GM19395 (cell line): ENCODE data around the gene DLX2.
A peak's percentile ranks its signal among the peaks of the same experiment; 100 is the strongest.

Experiments used
- ATAC-seq: cut with Tn5 transposase; IDR thresholded peaks from one replicate; pipeline ENCODE4 v1.9.1; 2021; ENCODE audit warnings: mild to moderate bottlenecking, moderate library complexity; ENCODE audit not compliant: unreplicated experiment

DLX2 gene

DNA sequence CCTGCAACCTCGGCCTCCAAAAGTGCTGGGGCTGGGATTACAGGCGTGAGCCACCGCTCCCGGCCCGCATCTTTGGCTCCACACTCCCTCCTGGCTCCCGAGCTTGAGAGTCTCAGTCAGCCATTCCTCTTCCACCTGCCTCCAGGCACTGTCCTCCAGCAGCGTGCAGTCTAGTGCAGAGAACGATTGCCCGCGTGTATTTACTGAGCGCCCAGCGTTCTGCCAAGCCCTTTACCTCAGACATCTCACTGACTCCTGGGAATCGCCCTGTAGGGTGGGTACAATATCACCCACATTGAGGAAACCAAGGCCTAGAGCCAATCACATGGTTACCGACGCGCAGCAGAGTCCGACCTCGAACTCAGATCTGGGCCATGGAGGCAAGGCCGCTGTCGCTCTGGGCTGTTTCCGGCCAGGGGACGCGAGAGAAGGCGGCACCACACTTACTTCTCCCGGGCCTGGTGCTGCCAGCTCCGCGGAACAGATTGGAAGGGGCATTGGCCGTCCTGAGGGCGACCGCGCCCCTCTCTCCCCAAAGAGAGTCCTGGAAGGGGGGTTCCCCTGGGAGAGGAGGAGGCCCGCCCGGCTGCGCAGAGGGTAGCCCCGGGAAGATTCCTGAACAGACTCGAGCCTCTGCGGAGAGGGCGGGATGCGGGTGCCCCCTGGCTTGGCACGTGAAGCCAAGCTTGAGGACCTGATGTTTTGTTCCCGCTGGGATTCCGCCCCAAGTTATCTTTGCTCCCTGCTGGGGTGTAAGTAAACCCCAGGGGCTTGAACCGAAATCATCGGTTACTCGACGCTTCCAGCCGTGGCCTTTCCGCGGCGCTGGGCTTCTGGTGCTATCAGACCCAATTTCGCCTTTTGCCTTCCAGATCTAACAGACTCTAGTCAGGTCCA is 5.2 kb upstream of the DLX2 start:
- no peak for ATAC-seq

DNA sequence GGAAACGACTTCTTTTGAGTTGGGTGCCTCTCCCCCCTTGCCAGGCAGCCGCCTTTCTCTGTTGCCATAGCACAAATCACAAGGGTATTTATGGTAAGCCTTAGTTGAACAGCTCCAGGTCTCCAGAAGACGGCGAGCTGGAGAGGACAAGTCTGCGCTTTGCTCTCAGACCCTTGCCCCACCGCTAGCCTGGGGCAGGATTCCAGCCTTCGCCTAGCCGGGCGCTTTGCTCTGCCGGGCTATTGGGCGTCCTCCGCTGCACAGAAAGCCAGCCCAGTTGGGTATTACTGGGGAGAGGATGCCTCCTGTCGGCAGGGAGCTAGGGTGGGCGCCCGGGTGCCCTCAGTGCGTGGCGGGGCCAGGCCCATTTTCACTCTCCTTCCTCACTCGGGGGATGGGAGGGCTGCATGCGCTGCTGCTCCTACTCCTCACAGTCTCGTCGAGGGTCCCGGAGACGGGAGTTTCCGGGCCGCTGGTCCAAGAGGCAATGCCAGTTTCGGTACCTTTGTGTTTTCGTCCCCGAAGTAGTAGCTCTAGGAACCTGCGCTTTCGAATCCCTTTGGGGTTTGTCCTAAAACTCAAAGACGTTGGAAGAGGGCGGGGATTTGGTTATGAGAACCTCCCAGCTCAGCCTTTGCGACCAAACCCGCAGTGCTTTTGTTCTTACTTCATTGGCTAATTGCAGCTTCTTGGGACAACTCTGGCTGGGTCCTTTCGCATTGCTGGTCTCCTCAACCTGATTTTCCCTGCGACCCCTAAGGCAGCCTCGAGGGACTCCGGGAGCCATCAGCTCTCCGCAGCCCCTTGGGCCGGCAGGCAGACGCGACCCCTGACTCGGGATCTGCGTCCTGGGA is 3.6 kb upstream of the DLX2 start:
- no peak for ATAC-seq

DNA sequence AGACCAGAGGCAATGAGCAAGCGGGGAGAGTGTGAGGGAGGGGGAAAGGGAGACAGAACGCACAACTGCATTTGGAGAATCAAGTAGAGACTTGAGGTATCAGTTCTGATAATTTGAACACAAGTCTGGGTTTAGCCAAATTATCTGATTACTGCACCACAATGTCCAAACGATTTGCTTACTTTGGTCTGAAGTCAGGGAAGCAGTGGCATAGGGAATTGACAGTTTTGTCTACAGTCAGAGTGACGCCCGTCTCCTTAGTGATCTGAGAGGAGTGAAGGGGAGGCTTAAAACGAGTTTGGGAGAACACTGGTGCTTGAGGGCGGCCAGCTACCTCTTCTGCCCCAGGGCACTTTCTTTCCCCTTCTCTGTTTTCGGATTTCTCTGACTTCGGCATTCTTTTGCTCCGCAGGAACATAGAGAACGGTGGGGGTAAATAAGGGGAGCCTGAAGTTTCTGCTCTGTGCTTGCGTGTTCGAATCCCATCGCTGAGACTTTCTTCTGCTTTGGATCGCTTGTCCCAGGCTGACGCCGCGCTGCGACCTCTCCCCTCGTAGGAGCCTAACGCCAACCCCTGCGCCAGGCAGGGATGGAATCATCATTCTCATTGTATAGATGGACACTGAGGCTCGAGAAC is 2.9 kb upstream of the DLX2 start:
- ATAC-seq = no peak

DNA sequence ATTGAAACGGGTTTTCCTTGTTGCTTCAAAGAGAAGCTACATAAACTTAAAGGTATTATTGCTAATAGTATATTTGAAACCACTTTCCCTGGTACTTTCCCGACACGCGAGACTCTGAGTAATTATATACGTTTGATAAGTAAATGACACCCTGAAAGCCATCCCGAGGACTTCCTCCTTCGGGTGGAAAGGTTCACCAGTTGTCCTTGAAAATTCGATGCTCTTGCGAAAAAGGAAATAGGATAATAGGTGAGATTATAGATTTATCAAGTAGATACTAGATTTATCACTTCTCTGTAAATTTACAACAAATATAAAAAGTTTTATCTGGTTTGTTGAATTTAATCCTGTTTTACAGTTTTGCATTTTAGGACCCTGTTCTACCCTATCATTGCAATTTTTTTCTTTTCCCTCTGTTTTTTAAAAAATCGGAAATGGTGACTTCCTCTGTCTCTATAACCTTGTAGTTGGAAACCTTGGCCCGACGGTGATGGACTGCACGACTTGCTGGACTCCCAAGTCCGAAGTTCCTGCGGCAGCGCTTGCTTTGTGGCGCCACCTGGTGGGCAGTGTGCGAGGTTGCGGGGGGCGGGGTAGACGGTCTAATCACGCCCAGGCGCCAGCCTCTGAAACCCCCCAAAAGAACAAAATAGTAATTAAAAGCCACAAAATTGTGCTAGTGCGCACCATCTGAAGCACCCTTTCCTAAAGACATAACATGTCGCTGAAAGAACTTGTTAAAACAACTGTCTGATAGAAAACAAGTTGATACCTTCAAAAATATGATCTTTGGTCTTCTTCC is 972 bp upstream of the DLX2 start:
- ATAC-seq = no peak

DNA sequence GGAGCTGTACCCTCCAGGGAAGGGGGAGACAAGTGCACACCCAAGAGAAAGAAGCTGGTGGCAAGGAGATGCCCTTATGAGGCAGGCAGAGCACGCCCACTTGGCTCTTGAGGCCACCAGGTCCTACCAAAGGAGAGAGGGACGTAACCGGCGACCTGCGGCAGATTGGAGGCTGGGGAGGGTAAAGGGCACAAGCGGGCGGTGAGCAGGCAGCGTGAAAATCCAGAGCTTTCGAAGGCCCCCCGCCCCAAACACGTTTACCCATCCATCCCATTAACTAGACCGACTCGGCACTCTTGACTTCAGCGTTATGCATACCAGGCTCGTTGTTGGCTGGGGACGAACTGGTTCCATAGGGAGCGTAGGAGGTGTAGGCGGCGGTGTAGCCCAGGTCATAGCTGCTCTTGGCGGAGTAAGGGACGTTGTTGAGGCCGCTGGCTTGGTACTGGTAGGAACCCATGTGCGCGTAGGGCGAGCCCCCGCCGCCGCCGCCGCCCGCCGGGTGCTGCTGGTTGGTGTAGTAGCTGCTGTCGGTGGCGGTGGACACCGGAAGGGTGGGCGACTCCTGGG is 794 bp downstream of the DLX2 start:
- ATAC-seq = no peak

DNA sequence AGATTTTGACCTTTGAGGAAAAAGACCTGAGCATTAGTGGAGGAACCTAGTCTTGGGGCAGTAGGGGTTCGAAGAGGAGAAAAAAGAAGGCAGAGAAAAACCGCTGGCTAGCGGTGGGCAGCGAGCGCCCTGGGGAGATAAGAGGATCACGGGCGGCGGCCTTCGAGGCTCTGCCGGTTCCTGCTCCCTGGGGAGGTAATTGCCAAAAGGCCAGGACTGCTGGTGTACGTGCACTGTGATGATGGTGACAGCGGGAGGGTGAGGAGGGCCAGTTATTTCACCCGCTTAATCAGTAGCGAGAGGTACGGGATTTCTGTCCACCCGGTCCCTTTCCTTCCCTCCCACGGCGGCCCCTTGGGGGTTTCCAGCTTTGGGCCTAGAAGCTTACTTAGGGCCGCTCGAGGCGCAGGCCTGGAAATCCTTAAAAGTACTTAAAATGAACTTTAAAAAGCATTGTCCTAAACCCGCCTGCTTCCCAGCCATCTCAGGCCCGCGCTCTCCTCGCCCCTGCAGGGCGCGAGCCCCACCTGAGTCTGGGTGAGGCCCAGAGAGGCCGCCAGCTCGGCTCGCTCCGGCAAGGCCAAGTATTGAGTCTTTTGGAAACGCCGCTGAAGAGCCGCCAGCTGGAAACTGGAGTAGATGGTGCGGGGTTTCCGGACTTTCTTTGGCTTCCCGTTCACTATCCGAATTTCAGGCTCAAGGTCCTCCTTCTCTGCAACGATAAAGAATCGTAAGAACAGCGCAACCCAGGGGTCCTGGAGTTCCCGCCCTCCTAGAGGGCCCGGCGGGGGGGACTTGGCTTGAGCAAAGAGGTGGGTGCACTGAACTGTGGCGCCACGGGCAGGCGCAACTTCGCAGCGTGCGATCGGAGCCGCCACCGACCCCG is 1.5 kb downstream of the DLX2 start:
- ATAC-seq = no peak

DNA sequence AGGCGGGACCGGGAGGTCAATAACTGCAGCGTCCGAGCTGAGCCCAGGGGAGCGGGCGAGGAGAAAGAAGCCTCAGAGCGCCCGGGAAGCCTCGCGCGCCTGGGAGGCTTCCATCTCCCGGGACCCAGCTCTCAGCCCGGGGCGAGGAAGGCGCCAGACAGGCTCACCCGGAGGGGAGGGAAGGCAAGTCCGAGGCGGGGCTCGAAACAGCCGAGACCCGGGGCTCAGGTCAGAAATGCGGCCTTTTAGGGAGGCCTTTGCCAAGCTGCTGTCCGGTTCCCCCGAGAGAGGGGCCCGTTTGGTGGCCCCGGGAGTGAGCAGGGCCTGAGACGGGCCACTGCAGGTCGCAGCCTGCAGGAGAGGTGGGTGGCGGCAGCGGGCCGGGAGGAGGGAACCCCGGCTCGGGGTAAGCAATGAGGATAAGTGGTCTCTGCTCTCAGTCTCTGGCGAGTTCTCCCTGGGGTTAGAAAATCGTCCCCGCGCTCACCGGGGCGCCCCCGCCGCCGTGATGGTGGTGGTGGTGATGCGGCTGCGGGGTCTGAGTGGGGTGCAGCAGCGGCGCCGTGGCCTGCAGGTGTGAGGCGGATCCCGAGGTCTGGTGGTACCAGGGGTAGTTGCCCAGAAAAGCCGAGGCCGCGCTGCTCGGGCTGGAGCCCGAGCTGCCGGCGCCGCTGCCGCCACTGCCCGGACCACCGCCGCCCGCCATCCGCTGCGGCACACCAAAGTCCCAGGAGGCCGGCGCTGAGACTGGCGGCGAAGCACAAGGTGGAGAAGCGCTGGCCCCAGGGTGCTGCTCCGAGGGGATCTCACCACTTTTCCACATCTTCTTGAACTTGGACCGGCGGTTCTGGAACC is 2.4 kb downstream of the DLX2 start:
- ATAC-seq = no peak

DNA sequence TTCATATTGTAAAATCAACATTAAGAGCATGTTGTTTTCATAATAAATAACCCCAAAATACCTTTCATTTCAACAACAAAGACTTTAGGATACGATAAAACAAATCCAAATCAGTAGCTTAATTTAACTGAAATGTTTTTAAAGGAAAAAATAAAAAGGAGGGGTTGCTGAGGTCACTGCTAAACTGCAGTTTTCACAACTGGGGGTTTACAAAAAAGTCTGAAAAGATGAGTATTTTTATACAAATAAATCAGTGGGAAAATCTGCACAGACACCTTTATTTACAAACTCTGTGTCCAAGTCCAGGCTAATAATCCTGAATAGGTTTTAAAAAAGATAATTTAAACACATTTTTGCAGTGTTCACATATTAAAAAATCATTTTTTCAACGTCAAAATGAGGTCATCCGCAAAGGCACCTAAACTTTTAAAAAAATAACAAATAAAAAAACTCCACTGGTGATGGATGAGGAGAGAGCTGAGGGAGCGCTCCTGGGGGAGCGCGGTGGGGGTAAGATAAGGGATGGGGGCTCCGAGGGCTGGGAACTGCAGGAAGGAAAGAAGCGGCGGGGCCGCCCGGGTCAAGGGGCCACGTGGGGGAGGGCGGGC is 3.1 kb downstream of the DLX2 start:
- no peak for ATAC-seq

DNA sequence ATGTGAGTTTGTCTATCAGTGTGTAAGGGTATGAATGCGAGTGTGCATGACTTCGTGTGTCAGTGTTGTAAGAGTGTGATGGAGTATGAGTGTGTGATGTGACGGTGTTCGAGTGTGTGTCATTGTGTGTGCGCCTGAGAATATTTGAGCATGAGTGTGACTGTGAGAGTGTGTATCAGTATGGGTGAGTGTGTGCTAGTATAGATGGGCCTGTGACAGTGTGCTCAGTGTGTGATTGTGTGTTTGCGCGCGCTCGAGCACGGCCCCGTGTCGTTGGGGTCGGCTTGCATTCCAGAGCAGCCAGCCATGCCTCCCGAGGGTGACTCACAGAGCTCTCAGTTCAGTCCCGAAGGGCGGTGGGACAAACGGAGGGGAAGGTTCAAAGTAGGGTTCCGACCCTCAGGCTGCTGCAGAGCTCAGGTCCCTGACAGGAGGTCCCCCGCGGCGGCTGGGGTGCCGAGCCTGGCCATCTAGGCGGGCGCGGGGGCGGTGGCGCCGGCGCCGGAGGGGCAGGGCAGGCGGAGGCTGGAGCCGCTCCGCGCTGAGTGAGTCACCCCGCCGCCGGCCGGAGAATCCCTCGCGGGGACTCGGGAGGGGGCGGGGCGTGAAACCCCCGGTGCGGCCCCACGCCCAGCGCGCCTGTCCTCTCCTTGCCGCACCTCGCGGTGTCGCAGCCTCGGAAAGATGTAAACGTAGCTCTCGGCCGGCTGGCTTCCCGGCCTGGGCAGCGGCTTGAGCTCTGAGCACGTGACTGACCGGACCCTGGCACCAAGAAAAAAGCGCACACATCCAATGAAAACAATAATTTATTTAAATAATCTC is 3.8 kb downstream of the DLX2 start:
- ATAC-seq = no peak

DNA sequence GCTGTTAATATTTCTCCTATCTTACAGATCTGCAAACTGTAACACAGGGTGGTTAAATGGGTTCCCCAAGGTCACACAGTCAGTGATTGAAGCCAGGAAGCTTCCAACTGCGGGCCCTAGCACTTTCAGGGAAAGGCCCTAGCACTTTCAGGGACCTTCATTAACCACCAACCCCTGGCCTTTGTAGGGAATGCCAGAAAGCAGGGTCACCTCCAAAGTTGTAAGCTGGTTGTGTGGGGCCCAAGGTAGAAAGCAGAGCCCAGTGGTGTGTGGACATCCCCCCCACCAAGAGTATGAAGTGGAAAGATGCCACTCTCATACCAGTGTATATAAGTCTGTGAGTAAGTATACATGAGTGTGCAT is 4.4 kb downstream of the DLX2 start:
- no peak for ATAC-seq

DNA sequence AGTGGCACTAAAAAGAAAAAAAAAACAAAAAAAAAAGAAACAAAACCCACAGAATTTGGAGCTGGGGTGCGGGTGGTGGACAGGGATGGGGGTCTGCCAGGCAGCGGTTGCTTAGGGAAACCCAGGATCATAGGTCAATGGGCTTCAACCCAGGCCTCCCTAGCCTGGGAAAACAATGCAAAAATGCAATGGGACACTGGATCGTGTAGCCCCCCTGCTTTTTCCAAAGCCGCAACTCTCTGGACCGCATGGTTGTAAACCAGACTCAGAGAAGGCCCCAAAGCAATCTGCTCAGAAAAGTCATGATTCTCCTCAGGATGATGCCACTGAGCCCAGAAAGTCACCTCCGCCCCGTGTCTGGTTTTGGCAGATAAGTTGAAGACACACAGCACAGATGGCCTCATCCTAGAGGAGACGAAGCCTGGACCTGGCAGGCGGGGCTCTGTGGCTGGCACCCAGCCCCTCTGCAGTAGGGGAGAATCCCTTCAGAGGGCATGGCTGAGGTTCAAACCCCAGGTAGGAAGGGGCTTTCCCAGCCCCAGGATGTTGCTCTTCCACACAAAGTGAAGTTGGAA is 5.1 kb downstream of the DLX2 start:
- ATAC-seq = no peak

DNA sequence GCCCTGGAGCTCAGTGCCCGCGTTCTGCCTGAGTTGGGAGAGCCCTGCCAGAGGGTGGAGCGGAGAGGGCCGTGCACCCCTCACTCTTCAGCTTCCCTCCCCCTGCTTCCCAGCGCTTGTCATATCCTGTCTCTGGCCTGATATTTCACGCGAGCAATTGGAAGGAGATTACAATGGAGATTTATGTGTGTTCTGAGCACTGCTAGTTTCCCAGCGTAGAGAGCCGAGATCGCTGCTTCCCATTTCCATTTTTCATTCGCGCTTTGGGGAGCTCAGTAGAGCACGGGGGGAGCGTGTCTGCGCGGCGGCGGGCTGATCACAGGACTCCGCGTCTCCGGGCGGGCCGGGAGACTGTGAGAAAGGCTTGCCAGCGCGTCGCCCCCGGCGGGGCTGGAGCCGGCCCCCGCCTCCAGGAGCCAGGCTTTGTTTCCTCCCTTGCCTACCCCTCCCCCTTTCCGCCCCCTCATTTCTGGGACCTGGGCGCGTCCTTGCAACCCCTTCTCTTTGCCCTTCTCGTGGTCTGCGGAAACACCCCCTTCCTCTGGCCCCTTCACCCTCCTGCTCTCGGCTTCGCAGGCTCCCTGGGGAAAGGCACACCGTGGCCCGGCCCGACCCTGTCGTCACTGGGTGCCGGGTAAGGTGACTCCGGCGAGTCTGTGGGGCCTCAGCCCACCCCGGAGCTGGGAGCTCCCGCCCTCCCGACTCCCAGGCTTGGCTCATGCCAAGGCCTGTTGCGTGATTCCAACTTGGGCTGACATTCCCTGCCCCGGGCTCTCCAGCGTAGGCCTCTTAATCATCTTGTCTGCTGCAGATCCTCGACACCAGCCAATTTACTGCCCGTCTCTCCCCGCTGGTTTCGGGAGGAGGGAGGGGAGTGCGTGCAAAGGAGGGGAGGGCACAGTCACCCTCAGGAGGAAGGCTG is 5.8 kb downstream of the DLX2 start:
- ATAC-seq = no peak

DNA sequence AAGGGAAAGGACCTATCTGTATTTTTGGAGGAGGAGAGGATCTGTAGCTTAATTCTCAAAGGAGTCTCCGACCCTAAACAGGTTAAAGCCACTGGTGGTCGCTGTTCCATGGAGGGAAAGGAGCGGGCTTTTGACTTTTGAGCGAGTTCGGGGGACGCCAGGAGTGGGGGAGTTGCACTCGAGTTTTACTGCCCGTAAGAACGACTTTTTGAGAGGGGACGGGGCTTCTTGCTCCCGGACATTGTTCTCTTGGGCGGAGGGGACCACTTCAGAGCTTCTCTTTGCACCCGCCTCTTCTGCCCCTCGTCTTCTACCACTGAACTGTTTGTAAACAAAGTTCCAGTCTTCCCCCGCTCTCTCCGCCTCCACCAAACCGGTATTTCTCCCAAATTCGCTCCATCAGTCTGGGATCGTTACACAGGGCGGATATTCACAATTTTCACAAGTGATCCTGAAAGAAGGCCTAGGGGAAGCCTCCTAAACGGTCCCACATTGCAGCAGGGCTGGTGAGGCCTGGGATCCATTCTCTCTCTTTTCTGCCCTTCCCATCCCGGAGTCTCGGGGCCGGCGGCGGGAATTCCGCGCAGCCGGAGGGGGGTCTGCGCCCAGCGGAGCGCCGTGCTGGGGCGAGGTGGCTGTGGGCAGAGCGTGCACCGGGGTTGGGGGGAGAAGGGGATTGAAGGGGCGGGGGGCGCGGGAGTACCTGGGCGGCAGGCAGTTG is 6.6 kb downstream of the DLX2 start:
- no peak for ATAC-seq

DNA sequence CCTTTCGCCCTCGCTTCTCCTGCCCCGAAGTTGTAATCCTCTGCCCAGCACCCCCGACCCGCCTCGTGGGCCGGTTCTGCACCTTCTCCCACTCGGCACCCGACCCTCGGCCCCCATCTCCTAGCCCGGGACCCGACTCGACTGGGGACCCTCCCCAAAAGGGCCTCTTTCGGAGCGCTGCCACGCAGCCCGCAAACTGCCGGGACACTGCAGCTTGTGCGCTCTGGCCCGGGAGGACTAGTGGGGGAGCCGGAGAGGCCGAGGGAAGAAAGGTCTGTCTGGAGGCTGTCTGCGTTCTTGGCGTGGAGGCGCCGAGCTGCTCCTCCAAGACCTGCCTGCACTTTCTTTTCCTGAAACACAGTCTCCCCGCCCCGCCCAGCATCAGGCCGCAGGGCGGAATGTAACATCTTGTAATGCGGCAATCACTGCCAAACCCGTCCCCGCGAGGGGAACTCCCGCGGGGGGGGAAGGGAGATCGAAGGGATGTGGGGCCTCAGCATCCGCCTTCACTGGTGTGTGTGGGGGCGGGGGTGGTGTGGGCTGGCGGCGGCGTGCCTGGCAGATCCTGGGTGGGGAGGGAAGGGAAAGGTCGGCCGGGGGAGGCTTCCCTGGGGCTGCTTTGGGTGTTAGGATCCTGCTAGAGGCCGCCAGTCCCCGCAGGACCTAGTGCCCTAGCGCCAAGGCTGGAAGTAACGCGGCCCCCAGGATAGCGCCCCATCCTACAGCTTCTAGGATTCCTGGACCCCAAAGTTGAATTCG is 7.4 kb downstream of the DLX2 start:
- ATAC-seq = peak; percentile 48
